Lower leg skin (tissue), 4 donors: ENCODE results near the gene ZNF366. TPM values are rescaled to one million over a fixed set of nuclear protein-coding genes. Genes with fewer than 3 reads are reported as not detected.

Source experiments
- DNase-seq, 2 donors: peaks; one replicate each; pipeline ENCODE4 v3.0.0-alpha.2; 2019; ENCODE audit warnings: low spot score in 2 of 2
- H3K4me3 ChIP-seq: fragments of 200-600 bp; sonication (generic); 2 replicates; pipeline ENCODE4 v1.5.1; 2017; ENCODE audit warnings: mild to moderate bottlenecking, low read depth; ENCODE audit not compliant: poor library complexity, severe bottlenecking
- CTCF ChIP-seq, 3 donors: fragments of 450-650 bp; IDR thresholded peaks; one replicate each; pipeline ENCODE4 v1.5.1; 2016; ENCODE audit warnings: antibody characterized with exemption in 3 of 3, mild to moderate bottlenecking in 3 of 3, moderate library complexity in 2 of 3
- POLR2A ChIP-seq, 2 donors: fragments of 450-650 bp; IDR thresholded peaks; one replicate each; pipeline ENCODE4 v1.6.1; 2016 to 2017; ENCODE audit warnings: antibody characterized with exemption in 2 of 2, mild to moderate bottlenecking in 1 of 2, moderate library complexity in 1 of 2
- WGBS, 2 donors: methylation state at CpG; one replicate each; pipeline ENCODE4 v1.1.5; 2018; 5-methylcytosine and 5-hydroxymethylcytosine counted together
- intact Hi-C: fragments of 100-400 bp; cut with DNase I; formaldehyde crosslinking; loops from one replicate; pipeline ENCODE4 v1.15.0; 2023; ENCODE audit warnings: low total_unique reads
- total RNA-seq, 4 donors: library from RNA; depleted of rRNA; stranded (reverse); fragments of >200 nt; gene quantifications; one replicate each; pipeline ENCODE4 v1.1.0, GENCODE V29; 2016

ZNF366 gene
- total RNA-seq, 4 donors from 2014 or later = 0.51 to 3.5 (median 1.6) TPM

- TF ChIP-seq POLR2A (IDR thresholded peaks at IDR 0.05) (no peak), CTCF (IDR thresholded peaks at IDR 0.05) (no peak)
- no peak for DNase-seq
- 70 to 72% methylated on average over 3 of the region's 3 CpGs for WGBS, 2 donors
- intact Hi-C loops = no loop called here
- no peak overlapping the region for H3K4me3 ChIP-seq
These were observed 65.2 kb downstream of the ZNF366 start for GRCh38 chr5:72441862-72442540.

GRCh38 chr5:72441094-72441723, 66.0 kb downstream of the ZNF366 start:
- H3K4me3 ChIP-seq = no peak overlapping the region
- TF ChIP-seq POLR2A (IDR thresholded peaks at IDR 0.05) (no peak), CTCF (IDR thresholded peaks at IDR 0.05) (no peak)
- DNase-seq = no peak
- WGBS, 2 donors = 79 to 84% methylated on average over 4 of the region's 4 CpGs
- intact Hi-C loops = no loop called here

DNA sequence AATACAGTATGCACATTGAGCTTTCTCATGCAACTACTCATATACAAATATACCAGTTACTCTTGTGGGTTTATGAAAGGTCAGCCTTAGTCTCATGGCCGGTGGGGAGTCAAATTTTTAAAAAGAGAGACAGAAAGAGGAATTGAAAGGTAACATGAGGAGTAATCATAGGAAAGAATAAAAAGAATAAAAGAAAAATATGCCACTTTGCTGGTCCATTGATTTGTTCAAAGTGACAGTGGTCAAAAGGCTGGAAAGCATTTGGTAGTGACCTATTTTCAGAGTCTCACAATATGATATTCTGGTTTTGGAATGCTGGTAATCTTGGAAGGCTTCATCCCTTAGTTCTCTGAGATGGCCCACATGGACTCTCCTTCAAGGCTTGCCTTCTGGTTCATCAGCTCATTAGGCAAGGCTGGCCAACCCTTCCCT, 67.0 kb downstream of the ZNF366 start:
- intact Hi-C loops = no loop called here
- WGBS, 2 donors = 55 to 69% methylated on average over 1 of the region's 1 CpG
- TF ChIP-seq CTCF (IDR thresholded peaks at IDR 0.05) (no peak), POLR2A (IDR thresholded peaks at IDR 0.05) (no peak)
- no peak for DNase-seq
- H3K4me3 ChIP-seq = no peak overlapping the region

GRCh38 chr5:72439192-72439591, 68.0 kb downstream of the ZNF366 start:
- intact Hi-C loops = no loop called here
- 85 to 92% methylated on average over 4 of the region's 4 CpGs for WGBS, 2 donors
- no peak for DNase-seq
- H3K4me3 ChIP-seq = no peak overlapping the region
- TF ChIP-seq CTCF (IDR thresholded peaks at IDR 0.05) (no peak), POLR2A (IDR thresholded peaks at IDR 0.05) (no peak)

DNA sequence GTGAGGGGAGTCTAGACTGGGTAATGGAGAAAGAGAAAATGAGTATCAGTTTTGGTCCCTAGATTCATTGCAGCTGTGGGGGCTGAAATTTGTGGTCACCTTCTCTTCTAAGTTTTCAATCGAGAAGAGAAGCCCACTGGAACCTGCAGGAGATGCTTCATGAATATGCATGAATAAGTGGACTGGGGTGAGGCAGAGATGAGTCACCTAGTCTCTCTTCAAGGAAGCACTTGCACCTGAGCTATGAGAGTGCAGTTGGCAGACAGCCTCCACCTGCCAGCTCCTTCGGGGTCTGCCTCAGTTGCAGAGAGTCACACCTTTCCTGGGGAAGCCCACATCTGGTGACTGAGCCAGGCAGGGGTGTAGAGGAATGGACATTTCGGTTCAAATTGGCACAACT, 69.1 kb downstream of the ZNF366 start:
- DNase-seq = no peak
- intact Hi-C loops = no loop called here
- no peak for TF ChIP-seq CTCF (IDR thresholded peaks at IDR 0.05)
- no peak for TF ChIP-seq POLR2A (IDR thresholded peaks at IDR 0.05)
- 72 to 78% methylated on average over 3 of the region's 3 CpGs for WGBS, 2 donors
- H3K4me3 ChIP-seq = no peak overlapping the region
